HEK293 (cell line): ENCODE measurements around the gene TLR9.

Experiments
- CTCF ChIA-PET: fragments of 350-600 bp; formaldehyde crosslinking; extraction: SDS; loops from one replicate; lab custom pipeline; 2021; ENCODE audit warnings: antibody characterized with exemption; lab: Yijun Ruan, JAX
- POLR2A ChIA-PET: fragments of 300-600 bp; formaldehyde crosslinking; extraction: SDS; loops from one replicate; lab custom pipeline; 2020; ENCODE audit warnings: antibody characterized with exemption, inconsistent platforms; lab: Yijun Ruan, JAX
- H3K27ac ChIP-seq: fragments of 200-500 bp; sonication (Bioruptor generic); 2 replicates; pipeline ENCODE4 v1.5.1; 2014; ENCODE audit warnings: low read depth, low read length, control low read depth, inconsistent platforms; ENCODE audit errors: extremely low read depth
- H3K36me3 ChIP-seq, 2 experiments: fragments of 200-500 bp in 1 of 2; sonication (Bioruptor generic) in 1 of 2; 1 replicate in 1 of 2; 2 replicates in 1 of 2; pipeline ENCODE4 v1.5.1; 2014 to 2017; ENCODE audit warnings: inconsistent platforms in 2 of 2, low read length in 2 of 2; ENCODE audit not compliant: control insufficient read depth in 2 of 2, insufficient read depth in 1 of 2
- H3K4me1 ChIP-seq: fragments of 200-500 bp; sonication (Bioruptor generic); 2 replicates; pipeline ENCODE4 v1.5.1; 2014; ENCODE audit warnings: mild to moderate bottlenecking, low read length, inconsistent platforms; ENCODE audit not compliant: control insufficient read depth, insufficient read depth
- H3K4me3 ChIP-seq: 2 replicates; pipeline ENCODE4 v1.5.1; 2011; ENCODE audit warnings: low read depth, mild to moderate bottlenecking, control low read depth, low read length, moderate library complexity
- H3K9me3 ChIP-seq: fragments of 200-500 bp; sonication (Bioruptor generic); 2 replicates; pipeline ENCODE4 v1.5.1; 2014; ENCODE audit warnings: low read depth, low read length, inconsistent platforms; ENCODE audit not compliant: control insufficient read depth, insufficient read depth
- RBAK ChIP-seq: fragments of 450-650 bp; formaldehyde crosslinking; IDR thresholded peaks from 2 replicates; pipeline ENCODE4 v1.5.1; 2016; ENCODE audit warnings: missing biosample characterization, missing genetic modification characterization
- SP2 ChIP-seq: fragments of 450-650 bp; formaldehyde crosslinking; IDR thresholded peaks from 2 replicates; pipeline ENCODE4 v1.5.1; 2016; ENCODE audit warnings: missing biosample characterization, missing genetic modification characterization
- ZBTB17 ChIP-seq: fragments of 450-650 bp; formaldehyde crosslinking; IDR thresholded peaks from 2 replicates; pipeline ENCODE4 v1.5.1; 2016; ENCODE audit warnings: missing biosample characterization, missing genetic modification characterization
- ZBTB21 ChIP-seq: fragments of 450-650 bp; formaldehyde crosslinking; IDR thresholded peaks from 2 replicates; pipeline ENCODE4 v1.5.1; 2017; ENCODE audit warnings: missing biosample characterization, missing genetic modification characterization
- ZNF133 ChIP-seq: fragments of 450-650 bp; formaldehyde crosslinking; IDR thresholded peaks from 2 replicates; pipeline ENCODE4 v1.5.1; 2016; ENCODE audit warnings: missing biosample characterization, missing genetic modification characterization
- ZNF146 ChIP-seq: fragments of 450-650 bp; formaldehyde crosslinking; IDR thresholded peaks from 2 replicates; pipeline ENCODE4 v1.5.1; 2016; ENCODE audit warnings: missing biosample characterization, missing genetic modification characterization
- ZNF221 ChIP-seq: fragments of 450-650 bp; formaldehyde crosslinking; IDR thresholded peaks from 2 replicates; pipeline ENCODE4 v1.5.1; 2017; ENCODE audit warnings: missing biosample characterization, missing genetic modification characterization, borderline replicate concordance
- ZNF302 ChIP-seq: fragments of 450-650 bp; formaldehyde crosslinking; IDR thresholded peaks from 2 replicates; pipeline ENCODE4 v1.5.1; 2016; ENCODE audit warnings: missing biosample characterization, missing genetic modification characterization, low read depth
- ZNF311 ChIP-seq: fragments of 450-650 bp; formaldehyde crosslinking; IDR thresholded peaks from 2 replicates; pipeline ENCODE4 v1.5.1; 2017; ENCODE audit warnings: missing biosample characterization, missing genetic modification characterization, borderline replicate concordance
- ZNF335 ChIP-seq: fragments of 450-650 bp; formaldehyde crosslinking; conservative IDR thresholded peaks from 2 replicates; pipeline ENCODE4 v1.5.1; 2016; ENCODE audit warnings: missing biosample characterization, missing genetic modification characterization
- ZNF416 ChIP-seq: fragments of 450-650 bp; formaldehyde crosslinking; IDR thresholded peaks from 2 replicates; pipeline ENCODE4 v1.5.1; 2016; ENCODE audit warnings: missing biosample characterization, missing genetic modification characterization
- ZNF423 ChIP-seq: fragments of 450-650 bp; formaldehyde crosslinking; IDR thresholded peaks from 2 replicates; pipeline ENCODE4 v1.5.1; 2016; ENCODE audit warnings: missing biosample characterization, missing genetic modification characterization
- ZNF48 ChIP-seq: fragments of 450-650 bp; formaldehyde crosslinking; IDR thresholded peaks from 2 replicates; pipeline ENCODE4 v1.5.1; 2016; ENCODE audit warnings: missing biosample characterization, missing genetic modification characterization
- ZNF514 ChIP-seq: fragments of 450-650 bp; formaldehyde crosslinking; IDR thresholded peaks from 2 replicates; pipeline ENCODE4 v1.5.1; 2016; ENCODE audit warnings: missing biosample characterization, missing genetic modification characterization
- ZNF670 ChIP-seq: fragments of 450-650 bp; formaldehyde crosslinking; IDR thresholded peaks from 2 replicates; pipeline ENCODE4 v1.5.1; 2016; ENCODE audit warnings: missing biosample characterization, missing genetic modification characterization, low read depth
- ZNF707 ChIP-seq: fragments of 450-650 bp; formaldehyde crosslinking; IDR thresholded peaks from 2 replicates; pipeline ENCODE4 v1.5.1; 2016; ENCODE audit warnings: missing biosample characterization, missing genetic modification characterization
- ZNF830 ChIP-seq: fragments of 450-650 bp; IDR thresholded peaks from 2 replicates; pipeline ENCODE4 v1.5.0; 2018; ENCODE audit warnings: missing biosample characterization, missing genetic modification characterization, low read depth, mild to moderate bottlenecking, moderate library complexity
- ZXDB ChIP-seq: fragments of 450-650 bp; formaldehyde crosslinking; IDR thresholded peaks from 2 replicates; pipeline ENCODE4 v1.5.1; 2016; ENCODE audit warnings: missing biosample characterization, missing genetic modification characterization
- TF ChIP-seq, protein P1 (sequence below): fragments of 450-650 bp; formaldehyde crosslinking; IDR thresholded peaks from 2 replicates; pipeline ENCODE4 v1.5.1; 2016; ENCODE audit warnings: missing biosample characterization, missing genetic modification characterization, low read depth
- TF ChIP-seq, protein P2 (sequence below): fragments of 450-650 bp; formaldehyde crosslinking; IDR thresholded peaks from 2 replicates; pipeline ENCODE4 v1.5.1; 2016; ENCODE audit warnings: missing biosample characterization, missing genetic modification characterization
- TF ChIP-seq, protein P3 (sequence below): fragments of 450-650 bp; formaldehyde crosslinking; IDR thresholded peaks from 2 replicates; pipeline ENCODE4 v1.5.1; 2017; ENCODE audit warnings: missing biosample characterization, mild to moderate bottlenecking, missing genetic modification characterization, moderate library complexity
- TF ChIP-seq, protein P4 (sequence below): fragments of 450-650 bp; formaldehyde crosslinking; IDR thresholded peaks from 2 replicates; pipeline ENCODE4 v1.5.1; 2017; ENCODE audit warnings: missing biosample characterization, missing genetic modification characterization
- TF ChIP-seq, protein P5 (sequence below): sonication (generic); formaldehyde crosslinking; IDR thresholded peaks from 2 replicates; pipeline ENCODE4 v1.8.1; 2022; ENCODE audit warnings: mild to moderate bottlenecking, moderate library complexity, missing genetic modification reagents
- TF ChIP-seq, protein P6 (sequence below): fragments of 450-650 bp; formaldehyde crosslinking; conservative IDR thresholded peaks from 2 replicates; pipeline ENCODE4 v1.5.1; 2016; ENCODE audit warnings: low read depth, missing biosample characterization, missing genetic modification characterization

The TLR9 gene

DNA sequence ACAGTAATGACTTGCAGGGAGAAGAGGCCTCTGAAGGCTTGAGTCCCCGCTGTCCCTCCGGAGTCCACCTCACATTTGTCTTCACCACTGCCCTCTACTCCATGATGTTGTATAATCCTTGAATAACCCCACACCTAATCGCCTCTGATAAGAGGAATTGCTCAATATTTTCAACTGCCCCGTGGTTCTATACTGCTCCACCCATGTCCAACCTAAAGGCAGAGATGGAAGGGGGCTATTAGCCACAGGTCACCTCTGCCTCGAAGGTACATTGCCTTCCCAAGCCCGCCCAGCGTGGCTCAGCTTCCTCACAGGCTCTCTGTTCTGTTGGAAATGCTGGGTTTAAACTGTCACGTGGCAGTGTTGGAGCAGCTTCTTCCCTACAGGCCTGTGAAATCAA, 12.4 kb downstream of the TLR9 start (continued):
- TF ChIP-seq SP2 (tag by site-specific recombination): no peak
- no peak for TF ChIP-seq ZNF335 (tag by site-specific recombination)
- TF ChIP-seq ZXDB (tag by site-specific recombination): no peak
- TF ChIP-seq ZBTB21 (tag by site-specific recombination): no peak

DNA sequence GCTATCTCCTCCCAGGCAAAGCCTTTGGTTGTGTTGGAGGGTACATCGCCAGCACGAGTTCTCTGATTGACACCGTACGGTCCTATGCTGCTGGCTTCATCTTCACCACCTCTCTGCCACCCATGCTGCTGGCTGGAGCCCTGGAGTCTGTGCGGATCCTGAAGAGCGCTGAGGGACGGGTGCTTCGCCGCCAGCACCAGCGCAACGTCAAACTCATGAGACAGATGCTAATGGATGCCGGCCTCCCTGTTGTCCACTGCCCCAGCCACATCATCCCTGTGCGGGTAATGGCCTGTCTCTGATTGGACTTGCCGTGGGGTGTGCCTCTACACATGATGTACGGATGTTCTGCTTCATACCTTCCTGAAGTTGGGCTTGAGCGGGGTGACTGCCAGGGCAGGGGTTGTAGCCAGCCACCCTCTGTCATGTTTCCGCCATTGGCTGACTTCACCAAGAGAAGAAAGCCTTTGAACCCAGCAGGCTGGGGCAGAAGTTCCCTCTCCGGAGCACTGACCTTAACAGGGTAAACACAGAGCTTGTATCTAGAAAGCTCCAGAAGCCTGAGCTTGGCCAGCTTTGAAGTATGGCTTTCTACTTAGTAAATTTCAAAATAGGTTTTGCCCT, 14.1 kb downstream of the TLR9 start:
- H3K36me3 ChIP-seq: peaks cover 37 to 91% of the 10 kb centered on the region in 2 experiments; a peak in 2 of 3 replicates
- no peaks in the 10 kb centered on the region for H3K9me3 ChIP-seq
- POLR2A ChIA-PET: no interaction called here
- no peak overlapping the region for H3K27ac ChIP-seq
- CTCF ChIA-PET: interaction anchor here (1.8 kb wide), 1 partner anchor 9 kb away, joined by 14 read pairs; no protein-coding TSS in a partner anchor
- TF ChIP-seq, protein P1, sequence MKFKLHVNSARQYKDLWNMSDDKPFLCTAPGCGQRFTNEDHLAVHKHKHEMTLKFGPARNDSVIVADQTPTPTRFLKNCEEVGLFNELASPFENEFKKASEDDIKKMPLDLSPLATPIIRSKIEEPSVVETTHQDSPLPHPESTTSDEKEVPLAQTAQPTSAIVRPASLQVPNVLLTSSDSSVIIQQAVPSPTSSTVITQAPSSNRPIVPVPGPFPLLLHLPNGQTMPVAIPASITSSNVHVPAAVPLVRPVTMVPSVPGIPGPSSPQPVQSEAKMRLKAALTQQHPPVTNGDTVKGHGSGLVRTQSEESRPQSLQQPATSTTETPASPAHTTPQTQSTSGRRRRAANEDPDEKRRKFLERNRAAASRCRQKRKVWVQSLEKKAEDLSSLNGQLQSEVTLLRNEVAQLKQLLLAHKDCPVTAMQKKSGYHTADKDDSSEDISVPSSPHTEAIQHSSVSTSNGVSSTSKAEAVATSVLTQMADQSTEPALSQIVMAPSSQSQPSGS (tag by site-specific recombination): no peak
- TF ChIP-seq ZBTB17 (tag by site-specific recombination) (no peak), ZNF48 (no peak), ZNF311 (no peak), RBAK (tag by site-specific recombination) (no peak), ZNF221 (tag by site-specific recombination) (no peak), ZNF670 (tag by site-specific recombination) (no peak), ZNF416 (tag by site-specific recombination) (no peak), ZNF133 (tag by site-specific recombination) (no peak), ZNF302 (tag by site-specific recombination) (no peak), ZNF423 (no peak), ZNF146 (tag by site-specific recombination) (no peak), ZNF830 (no peak), ZNF707 (no peak), ZNF514 (no peak)
- TF ChIP-seq, protein P2, sequence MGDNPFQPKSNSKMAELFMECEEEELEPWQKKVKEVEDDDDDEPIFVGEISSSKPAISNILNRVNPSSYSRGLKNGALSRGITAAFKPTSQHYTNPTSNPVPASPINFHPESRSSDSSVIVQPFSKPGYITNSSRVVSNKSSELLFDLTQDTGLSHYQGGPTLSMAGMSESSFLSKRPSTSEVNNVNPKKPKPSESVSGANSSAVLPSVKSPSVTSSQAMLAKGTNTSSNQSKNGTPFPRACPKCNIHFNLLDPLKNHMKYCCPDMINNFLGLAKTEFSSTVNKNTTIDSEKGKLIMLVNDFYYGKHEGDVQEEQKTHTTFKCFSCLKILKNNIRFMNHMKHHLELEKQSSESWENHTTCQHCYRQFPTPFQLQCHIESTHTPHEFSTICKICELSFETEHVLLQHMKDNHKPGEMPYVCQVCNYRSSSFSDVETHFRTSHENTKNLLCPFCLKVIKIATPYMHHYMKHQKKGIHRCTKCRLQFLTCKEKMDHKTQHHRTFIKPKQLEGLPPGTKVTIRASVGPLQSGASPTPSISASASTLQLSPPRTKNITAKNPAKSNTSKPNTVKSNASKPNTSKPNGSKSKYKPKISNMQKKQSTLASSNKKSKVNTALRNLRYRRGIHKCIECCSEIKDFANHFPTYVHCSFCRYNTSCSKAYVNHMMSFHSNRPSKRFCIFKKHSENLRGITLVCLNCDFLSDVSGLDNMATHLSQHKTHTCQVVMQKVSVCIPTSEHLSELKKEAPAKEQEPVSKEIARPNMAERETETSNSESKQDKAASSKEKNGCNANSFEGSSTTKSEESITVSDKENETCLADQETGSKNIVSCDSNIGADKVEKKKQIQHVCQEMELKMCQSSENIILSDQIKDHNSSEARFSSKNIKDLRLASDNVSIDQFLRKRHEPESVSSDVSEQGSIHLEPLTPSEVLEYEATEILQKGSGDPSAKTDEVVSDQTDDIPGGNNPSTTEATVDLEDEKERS (tag by site-specific recombination): no peak
- TF ChIP-seq, protein P3, sequence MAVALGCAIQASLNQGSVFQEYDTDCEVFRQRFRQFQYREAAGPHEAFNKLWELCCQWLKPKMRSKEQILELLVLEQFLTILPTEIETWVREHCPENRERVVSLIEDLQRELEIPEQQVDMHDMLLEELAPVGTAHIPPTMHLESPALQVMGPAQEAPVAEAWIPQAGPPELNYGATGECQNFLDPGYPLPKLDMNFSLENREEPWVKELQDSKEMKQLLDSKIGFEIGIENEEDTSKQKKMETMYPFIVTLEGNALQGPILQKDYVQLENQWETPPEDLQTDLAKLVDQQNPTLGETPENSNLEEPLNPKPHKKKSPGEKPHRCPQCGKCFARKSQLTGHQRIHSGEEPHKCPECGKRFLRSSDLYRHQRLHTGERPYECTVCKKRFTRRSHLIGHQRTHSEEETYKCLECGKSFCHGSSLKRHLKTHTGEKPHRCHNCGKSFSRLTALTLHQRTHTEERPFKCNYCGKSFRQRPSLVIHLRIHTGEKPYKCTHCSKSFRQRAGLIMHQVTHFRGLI: no peak
- TF ChIP-seq, protein P4, sequence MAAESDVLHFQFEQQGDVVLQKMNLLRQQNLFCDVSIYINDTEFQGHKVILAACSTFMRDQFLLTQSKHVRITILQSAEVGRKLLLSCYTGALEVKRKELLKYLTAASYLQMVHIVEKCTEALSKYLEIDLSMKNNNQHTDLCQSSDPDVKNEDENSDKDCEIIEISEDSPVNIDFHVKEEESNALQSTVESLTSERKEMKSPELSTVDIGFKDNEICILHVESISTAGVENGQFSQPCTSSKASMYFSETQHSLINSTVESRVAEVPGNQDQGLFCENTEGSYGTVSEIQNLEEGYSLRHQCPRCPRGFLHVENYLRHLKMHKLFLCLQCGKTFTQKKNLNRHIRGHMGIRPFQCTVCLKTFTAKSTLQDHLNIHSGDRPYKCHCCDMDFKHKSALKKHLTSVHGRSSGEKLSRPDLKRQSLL (tag by site-specific recombination): no peak
- TF ChIP-seq, protein P5, sequence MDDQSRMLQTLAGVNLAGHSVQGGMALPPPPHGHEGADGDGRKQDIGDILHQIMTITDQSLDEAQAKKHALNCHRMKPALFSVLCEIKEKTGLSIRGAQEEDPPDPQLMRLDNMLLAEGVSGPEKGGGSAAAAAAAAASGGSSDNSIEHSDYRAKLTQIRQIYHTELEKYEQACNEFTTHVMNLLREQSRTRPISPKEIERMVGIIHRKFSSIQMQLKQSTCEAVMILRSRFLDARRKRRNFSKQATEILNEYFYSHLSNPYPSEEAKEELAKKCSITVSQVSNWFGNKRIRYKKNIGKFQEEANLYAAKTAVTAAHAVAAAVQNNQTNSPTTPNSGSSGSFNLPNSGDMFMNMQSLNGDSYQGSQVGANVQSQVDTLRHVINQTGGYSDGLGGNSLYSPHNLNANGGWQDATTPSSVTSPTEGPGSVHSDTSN (CRISPR knock-in tag): no peak
- TF ChIP-seq, protein P6, sequence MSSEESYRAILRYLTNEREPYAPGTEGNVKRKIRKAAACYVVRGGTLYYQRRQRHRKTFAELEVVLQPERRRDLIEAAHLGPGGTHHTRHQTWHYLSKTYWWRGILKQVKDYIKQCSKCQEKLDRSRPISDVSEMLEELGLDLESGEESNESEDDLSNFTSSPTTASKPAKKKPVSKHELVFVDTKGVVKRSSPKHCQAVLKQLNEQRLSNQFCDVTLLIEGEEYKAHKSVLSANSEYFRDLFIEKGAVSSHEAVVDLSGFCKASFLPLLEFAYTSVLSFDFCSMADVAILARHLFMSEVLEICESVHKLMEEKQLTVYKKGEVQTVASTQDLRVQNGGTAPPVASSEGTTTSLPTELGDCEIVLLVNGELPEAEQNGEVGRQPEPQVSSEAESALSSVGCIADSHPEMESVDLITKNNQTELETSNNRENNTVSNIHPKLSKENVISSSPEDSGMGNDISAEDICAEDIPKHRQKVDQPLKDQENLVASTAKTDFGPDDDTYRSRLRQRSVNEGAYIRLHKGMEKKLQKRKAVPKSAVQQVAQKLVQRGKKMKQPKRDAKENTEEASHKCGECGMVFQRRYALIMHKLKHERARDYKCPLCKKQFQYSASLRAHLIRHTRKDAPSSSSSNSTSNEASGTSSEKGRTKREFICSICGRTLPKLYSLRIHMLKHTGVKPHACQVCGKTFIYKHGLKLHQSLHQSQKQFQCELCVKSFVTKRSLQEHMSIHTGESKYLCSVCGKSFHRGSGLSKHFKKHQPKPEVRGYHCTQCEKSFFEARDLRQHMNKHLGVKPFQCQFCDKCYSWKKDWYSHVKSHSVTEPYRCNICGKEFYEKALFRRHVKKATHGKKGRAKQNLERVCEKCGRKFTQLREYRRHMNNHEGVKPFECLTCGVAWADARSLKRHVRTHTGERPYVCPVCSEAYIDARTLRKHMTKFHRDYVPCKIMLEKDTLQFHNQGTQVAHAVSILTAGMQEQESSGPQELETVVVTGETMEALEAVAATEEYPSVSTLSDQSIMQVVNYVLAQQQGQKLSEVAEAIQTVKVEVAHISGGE: no peak
- H3K4me3 ChIP-seq: no peak overlapping the region
- no peaks in the 10 kb centered on the region for H3K4me1 ChIP-seq
